ENCODE data around the gene EMILIN2. TPM values are rescaled to one million over a fixed set of nuclear protein-coding genes. Genes with fewer than 3 reads are reported as not detected.

EMILIN2 gene
- total RNA-seq, 1 experiment from 2014 or later: 11.7 TPM

DNA sequence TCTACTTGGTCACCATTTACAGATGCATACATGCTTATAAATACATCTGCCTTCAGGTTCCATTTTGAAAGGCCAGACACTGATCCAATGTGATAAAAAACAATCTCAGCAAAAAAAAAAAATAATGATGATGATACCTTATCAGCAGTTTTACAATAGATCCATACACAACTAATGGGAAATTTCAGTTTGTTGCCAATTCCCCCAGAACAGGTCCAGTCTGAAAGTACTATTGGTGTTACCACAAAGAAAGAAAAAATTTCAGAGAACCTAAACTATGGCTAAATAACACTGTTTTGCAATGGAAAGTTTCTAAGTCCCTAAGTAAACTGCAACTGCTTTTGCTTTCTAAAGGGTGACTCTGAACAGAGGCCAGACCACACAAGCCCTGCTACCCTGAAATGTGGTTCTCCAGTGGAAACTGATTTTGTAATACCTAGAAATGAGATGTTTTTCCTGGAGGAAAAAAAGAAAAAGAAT, 112.1 kb downstream of the EMILIN2 start (continued):
- TF ChIP-seq, protein P1, sequence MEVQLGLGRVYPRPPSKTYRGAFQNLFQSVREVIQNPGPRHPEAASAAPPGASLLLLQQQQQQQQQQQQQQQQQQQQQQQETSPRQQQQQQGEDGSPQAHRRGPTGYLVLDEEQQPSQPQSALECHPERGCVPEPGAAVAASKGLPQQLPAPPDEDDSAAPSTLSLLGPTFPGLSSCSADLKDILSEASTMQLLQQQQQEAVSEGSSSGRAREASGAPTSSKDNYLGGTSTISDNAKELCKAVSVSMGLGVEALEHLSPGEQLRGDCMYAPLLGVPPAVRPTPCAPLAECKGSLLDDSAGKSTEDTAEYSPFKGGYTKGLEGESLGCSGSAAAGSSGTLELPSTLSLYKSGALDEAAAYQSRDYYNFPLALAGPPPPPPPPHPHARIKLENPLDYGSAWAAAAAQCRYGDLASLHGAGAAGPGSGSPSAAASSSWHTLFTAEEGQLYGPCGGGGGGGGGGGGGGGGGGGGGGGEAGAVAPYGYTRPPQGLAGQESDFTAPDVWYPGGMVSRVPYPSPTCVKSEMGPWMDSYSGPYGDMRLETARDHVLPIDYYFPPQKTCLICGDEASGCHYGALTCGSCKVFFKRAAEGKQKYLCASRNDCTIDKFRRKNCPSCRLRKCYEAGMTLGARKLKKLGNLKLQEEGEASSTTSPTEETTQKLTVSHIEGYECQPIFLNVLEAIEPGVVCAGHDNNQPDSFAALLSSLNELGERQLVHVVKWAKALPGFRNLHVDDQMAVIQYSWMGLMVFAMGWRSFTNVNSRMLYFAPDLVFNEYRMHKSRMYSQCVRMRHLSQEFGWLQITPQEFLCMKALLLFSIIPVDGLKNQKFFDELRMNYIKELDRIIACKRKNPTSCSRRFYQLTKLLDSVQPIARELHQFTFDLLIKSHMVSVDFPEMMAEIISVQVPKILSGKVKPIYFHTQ (CRISPR knock-in tag; IDR thresholded peaks at IDR 0.05): no peak
- no peak for TF ChIP-seq ETV6 (CRISPR knock-in tag; IDR thresholded peaks at IDR 0.05)
- TF ChIP-seq FOXJ3 (CRISPR knock-in tag; IDR thresholded peaks at IDR 0.05; ENCODE audit: borderline replicate concordance): no peak

DNA sequence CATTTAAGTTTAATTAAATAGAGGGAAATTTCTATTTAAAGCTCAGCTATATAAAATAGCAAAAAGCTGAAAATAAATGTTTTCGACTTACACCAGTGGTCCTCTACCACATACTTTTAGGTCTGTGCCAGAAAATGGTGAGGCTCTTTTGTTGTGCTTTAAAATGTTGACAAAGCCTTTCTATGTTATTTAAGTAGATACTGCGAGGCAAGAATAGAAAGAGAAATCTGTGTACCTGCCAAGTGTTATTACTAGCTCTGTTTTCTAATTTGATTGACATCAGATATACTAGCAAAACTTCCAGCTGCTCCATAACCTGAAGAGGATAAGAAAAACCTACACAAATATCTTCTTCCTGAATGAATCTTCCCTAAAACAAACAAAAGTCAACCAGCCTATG, 112.5 kb downstream of the EMILIN2 start:
- ATAC-seq (no peak), DNase-seq (ENCODE audit: low spot score) (no peak)
- POLR2A ChIA-PET: no interaction called here
- TF ChIP-seq SMAD3 (CRISPR knock-in tag; IDR thresholded peaks at IDR 0.05; ENCODE audit: borderline replicate concordance): no peak
- TF ChIP-seq, protein P2, sequence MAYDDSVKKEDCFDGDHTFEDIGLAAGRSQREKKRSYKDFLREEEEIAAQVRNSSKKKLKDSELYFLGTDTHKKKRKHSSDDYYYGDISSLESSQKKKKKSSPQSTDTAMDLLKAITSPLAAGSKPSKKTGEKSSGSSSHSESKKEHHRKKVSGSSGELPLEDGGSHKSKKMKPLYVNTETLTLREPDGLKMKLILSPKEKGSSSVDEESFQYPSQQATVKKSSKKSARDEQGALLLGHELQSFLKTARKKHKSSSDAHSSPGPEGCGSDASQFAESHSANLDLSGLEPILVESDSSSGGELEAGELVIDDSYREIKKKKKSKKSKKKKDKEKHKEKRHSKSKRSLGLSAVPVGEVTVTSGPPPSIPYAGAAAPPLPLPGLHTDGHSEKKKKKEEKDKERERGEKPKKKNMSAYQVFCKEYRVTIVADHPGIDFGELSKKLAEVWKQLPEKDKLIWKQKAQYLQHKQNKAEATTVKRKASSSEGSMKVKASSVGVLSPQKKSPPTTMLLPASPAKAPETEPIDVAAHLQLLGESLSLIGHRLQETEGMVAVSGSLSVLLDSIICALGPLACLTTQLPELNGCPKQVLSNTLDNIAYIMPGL (CRISPR knock-in tag; IDR thresholded peaks at IDR 0.05): no peak
- TF ChIP-seq, protein P3, sequence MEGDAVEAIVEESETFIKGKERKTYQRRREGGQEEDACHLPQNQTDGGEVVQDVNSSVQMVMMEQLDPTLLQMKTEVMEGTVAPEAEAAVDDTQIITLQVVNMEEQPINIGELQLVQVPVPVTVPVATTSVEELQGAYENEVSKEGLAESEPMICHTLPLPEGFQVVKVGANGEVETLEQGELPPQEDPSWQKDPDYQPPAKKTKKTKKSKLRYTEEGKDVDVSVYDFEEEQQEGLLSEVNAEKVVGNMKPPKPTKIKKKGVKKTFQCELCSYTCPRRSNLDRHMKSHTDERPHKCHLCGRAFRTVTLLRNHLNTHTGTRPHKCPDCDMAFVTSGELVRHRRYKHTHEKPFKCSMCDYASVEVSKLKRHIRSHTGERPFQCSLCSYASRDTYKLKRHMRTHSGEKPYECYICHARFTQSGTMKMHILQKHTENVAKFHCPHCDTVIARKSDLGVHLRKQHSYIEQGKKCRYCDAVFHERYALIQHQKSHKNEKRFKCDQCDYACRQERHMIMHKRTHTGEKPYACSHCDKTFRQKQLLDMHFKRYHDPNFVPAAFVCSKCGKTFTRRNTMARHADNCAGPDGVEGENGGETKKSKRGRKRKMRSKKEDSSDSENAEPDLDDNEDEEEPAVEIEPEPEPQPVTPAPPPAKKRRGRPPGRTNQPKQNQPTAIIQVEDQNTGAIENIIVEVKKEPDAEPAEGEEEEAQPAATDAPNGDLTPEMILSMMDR (IDR thresholded peaks at IDR 0.05): no peak
- no peak for TF ChIP-seq TP53 (CRISPR knock-in tag; IDR thresholded peaks at IDR 0.05)
- no peak for TF ChIP-seq GTF2I (CRISPR knock-in tag; conservative IDR thresholded peaks at IDR 0.05)
- TF ChIP-seq, protein P4, sequence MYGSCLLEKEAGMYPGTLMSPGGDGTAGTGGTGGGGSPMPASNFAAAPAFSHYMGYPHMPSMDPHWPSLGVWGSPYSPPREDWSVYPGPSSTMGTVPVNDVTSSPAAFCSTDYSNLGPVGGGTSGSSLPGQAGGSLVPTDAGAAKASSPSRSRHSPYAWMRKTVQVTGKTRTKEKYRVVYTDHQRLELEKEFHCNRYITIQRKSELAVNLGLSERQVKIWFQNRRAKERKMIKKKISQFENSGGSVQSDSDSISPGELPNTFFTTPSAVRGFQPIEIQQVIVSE (CRISPR knock-in tag; IDR thresholded peaks at IDR 0.05; ENCODE audit: borderline replicate concordance): no peak
- no peaks in the 10 kb centered on the region for H3K9me3 Mint-ChIP-seq
- no peaks in the 10 kb centered on the region for H3K27me3 Mint-ChIP-seq (ENCODE audit: low read depth)
- peaks cover 10% of the 10 kb centered on the region for H3K36me3 Mint-ChIP-seq
- H3K4me3 Mint-ChIP-seq: no peak overlapping the region
- CTCF ChIA-PET: interaction anchor here (0.9 kb wide), 1 partner anchor 11 kb away, joined by 4 read pairs; no protein-coding TSS in a partner anchor
- H3K4me1 Mint-ChIP-seq: no peaks in the 10 kb centered on the region
- H3K27ac Mint-ChIP-seq: no peak overlapping the region; the same call in 1 of the 2 replicates

DNA sequence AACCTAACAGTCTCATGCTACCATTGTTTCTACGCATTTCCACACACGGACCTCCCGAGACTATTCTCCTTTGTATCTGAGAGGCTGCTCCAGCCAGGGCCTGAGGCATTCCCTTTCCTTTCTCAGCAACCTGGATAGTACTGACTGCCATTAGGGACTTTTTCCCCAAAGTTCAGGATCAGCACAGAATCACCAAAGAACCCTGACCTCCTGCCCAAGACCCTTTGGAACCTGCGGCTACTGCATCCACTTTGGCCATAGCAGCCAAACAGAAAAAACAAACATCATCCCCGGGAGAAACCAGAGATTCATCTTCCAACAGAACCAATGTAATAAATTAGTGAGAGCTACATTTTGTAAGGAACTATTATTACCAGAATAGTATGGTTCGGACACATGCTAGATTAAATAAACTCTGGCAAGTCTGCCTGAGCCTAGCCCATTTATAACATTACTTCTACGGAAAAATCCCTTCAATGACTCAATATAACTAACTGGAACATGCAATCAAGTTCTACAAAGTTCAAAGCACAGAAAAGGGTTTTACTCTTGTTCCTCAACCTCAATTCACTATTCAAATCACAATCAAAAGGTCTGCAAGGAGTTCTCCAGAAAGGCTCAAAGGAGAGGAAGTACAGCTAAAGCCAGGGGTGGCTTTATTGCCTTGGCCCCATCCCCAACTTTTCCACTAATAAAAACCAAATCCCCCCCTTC, 114.3 kb downstream of the EMILIN2 start:
- TF ChIP-seq RORB (CRISPR knock-in tag; IDR thresholded peaks at IDR 0.05): no peak
- TF ChIP-seq, protein P1 (CRISPR knock-in tag; IDR thresholded peaks at IDR 0.05): no peak
- TF ChIP-seq, protein P5, sequence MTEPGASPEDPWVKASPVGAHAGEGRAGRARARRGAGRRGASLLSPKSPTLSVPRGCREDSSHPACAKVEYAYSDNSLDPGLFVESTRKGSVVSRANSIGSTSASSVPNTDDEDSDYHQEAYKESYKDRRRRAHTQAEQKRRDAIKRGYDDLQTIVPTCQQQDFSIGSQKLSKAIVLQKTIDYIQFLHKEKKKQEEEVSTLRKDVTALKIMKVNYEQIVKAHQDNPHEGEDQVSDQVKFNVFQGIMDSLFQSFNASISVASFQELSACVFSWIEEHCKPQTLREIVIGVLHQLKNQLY (CRISPR knock-in tag; IDR thresholded peaks at IDR 0.05): no peak
- no peak for TF ChIP-seq PRRX2 (CRISPR knock-in tag; IDR thresholded peaks at IDR 0.05)
- TF ChIP-seq EMX1 (CRISPR knock-in tag; IDR thresholded peaks at IDR 0.05): no peak
- no peak for TF ChIP-seq KAT7 (CRISPR knock-in tag; IDR thresholded peaks at IDR 0.05; ENCODE audit: borderline replicate concordance)
- no peak for TF ChIP-seq ZNF232 (CRISPR knock-in tag; IDR thresholded peaks at IDR 0.05)
- H3K4me3 Mint-ChIP-seq: no peak overlapping the region
- H3K27me3 Mint-ChIP-seq (ENCODE audit: low read depth): no peaks in the 10 kb centered on the region
- DNase-seq (ENCODE audit: low spot score) (no peak), ATAC-seq (no peak)
- peaks cover 3% of the 10 kb centered on the region; the same call in 1 of the 2 replicates for H3K36me3 Mint-ChIP-seq
- H3K9me3 Mint-ChIP-seq: no peaks in the 10 kb centered on the region
- ChIA-PET CTCF (interaction anchor here (0.9 kb wide), 1 partner anchor 190 kb away, joined by 4 read pairs; no protein-coding TSS in a partner anchor), POLR2A (no interaction called here)
- H3K27ac Mint-ChIP-seq: peak overlapping the region; percentile 2; the same call in 1 of the 2 replicates
- H3K4me1 Mint-ChIP-seq: no peaks in the 10 kb centered on the region

Data from WTC11 (cell line).